Transverse colon (tissue), 4 donors: ENCODE data around the gene C1orf198.

Source experiments
- EP300 ChIP-seq: sonication (generic); formaldehyde crosslinking; IDR thresholded peaks from one replicate; pipeline ENCODE4 v1.6.1; 2017; ENCODE audit warnings: antibody characterized with exemption, low read depth
- POLR2A ChIP-seq: fragments of 450-650 bp; IDR thresholded peaks from one replicate; pipeline ENCODE4 v1.6.1; 2016; ENCODE audit warnings: antibody characterized with exemption, mild to moderate bottlenecking, moderate library complexity
- POLR2AphosphoS5 ChIP-seq, 3 donors: sonication (generic); formaldehyde crosslinking; IDR thresholded peaks; one replicate each; pipeline ENCODE4 v1.6.1; 2016; ENCODE audit warnings: antibody characterized with exemption in 3 of 3
- TF ChIP-seq, protein P1 (sequence below), 5 experiments: fragments of 200-600 bp in 3 of 5; fragments of 450-650 bp in 2 of 5; sonication (generic) in 3 of 5; IDR thresholded peaks; 1 replicate in 2 of 5; 2 replicates in 3 of 5; pipeline ENCODE4 v1.5.1; 2016 to 2017; ENCODE audit warnings: antibody characterized with exemption in 5 of 5, inconsistent platforms in 3 of 5, mild to moderate bottlenecking in 2 of 5, moderate library complexity in 1 of 5

DNA sequence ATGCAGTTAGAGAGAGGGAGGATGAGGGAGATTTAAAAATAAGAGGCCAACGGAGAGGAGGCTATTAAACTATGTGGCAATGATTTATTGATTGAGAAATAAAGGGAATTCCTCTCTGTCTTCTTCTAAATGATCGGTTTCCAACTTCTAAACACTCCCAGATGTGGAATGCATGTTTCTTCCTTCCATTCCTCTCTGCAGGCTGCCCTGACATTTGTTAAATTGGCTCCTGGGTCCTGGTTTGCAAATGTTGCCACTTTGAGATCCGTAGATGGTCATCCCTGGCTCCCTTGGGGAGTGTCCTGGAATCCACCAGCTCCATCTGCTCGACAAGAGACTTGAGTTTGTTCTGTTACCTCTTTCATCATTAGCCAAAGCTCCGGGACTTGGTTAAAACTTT, 10.3 kb upstream of the C1orf198 start:
- TF ChIP-seq EP300 (no peak), POLR2AphosphoS5 (IDR thresholded peaks at IDR 0.05) (peak; percentile 18 to 46 (median 40)), POLR2A (no peak)
- TF ChIP-seq, protein P1, sequence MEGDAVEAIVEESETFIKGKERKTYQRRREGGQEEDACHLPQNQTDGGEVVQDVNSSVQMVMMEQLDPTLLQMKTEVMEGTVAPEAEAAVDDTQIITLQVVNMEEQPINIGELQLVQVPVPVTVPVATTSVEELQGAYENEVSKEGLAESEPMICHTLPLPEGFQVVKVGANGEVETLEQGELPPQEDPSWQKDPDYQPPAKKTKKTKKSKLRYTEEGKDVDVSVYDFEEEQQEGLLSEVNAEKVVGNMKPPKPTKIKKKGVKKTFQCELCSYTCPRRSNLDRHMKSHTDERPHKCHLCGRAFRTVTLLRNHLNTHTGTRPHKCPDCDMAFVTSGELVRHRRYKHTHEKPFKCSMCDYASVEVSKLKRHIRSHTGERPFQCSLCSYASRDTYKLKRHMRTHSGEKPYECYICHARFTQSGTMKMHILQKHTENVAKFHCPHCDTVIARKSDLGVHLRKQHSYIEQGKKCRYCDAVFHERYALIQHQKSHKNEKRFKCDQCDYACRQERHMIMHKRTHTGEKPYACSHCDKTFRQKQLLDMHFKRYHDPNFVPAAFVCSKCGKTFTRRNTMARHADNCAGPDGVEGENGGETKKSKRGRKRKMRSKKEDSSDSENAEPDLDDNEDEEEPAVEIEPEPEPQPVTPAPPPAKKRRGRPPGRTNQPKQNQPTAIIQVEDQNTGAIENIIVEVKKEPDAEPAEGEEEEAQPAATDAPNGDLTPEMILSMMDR (IDR thresholded peaks at IDR 0.05): no peak
